Tibial artery (tissue), 4 donors: ENCODE data around the gene DCAF15.
A peak's percentile ranks its signal among the peaks of the same experiment; 100 is the strongest.

Experiments used
- DNase-seq, 2 donors: peaks; one replicate each; pipeline ENCODE4 v3.0.0-alpha.2; 2019
- H3K27ac ChIP-seq, 2 donors: fragments of 200-600 bp; sonication (generic) in 1 of 2; 1 replicate in 1 of 2; 2 replicates in 1 of 2; pipeline ENCODE4 v1.5.1; 2018 to 2019; ENCODE audit warnings: mild to moderate bottlenecking in 1 of 2
- H3K27me3 ChIP-seq, 2 donors: fragments of 200-600 bp; sonication (generic) in 1 of 2; one replicate each; pipeline versions ENCODE4 v1.5.1 to v1.6.0; 2016 to 2019
- H3K36me3 ChIP-seq, 3 donors: fragments of 200-600 bp; sonication (generic) in 2 of 3; one replicate each; pipeline ENCODE4 v1.5.1; 2016 to 2019; ENCODE audit warnings: mild to moderate bottlenecking in 2 of 3
- H3K4me1 ChIP-seq, 4 donors: fragments of 200-600 bp; sonication (generic) in 2 of 4; 1 replicate in 3 of 4; 2 replicates in 1 of 4; pipeline ENCODE4 v1.5.1; 2016 to 2019
- H3K4me3 ChIP-seq, 2 donors: fragments of 200-600 bp; sonication (generic) in 1 of 2; 1 replicate in 1 of 2; 2 replicates in 1 of 2; pipeline ENCODE4 v1.5.1; 2018 to 2019; ENCODE audit warnings: mild to moderate bottlenecking in 2 of 2
- H3K9me3 ChIP-seq, 3 donors: fragments of 200-600 bp; sonication (generic) in 1 of 3; one replicate each; pipeline ENCODE4 v1.5.1; 2016 to 2019
- CTCF ChIP-seq, 2 experiments: fragments of 200-600 bp in 1 of 2; fragments of 450-650 bp in 1 of 2; IDR thresholded peaks; one replicate each; pipeline ENCODE4 v1.5.1; 2017 to 2019; ENCODE audit warnings: antibody characterized with exemption in 2 of 2, mild to moderate bottlenecking in 1 of 2, moderate library complexity in 1 of 2
- intact Hi-C: fragments of 100-400 bp; cut with DNase I; formaldehyde crosslinking; loops from one replicate; pipeline ENCODE4 v1.15.0; 2023; ENCODE audit warnings: low total_unique reads

The DCAF15 gene

GRCh38 chr19:14005349-14006084 lies 53.2 kb downstream of the DCAF15 start:
- Histone ChIP-seq H3K27ac (peak overlapping the region; percentile 100), H3K4me3 (peak overlapping the region; percentile 89 to 93), H3K27me3 (no peaks in the 10 kb centered on the region), H3K9me3 (no peaks in the 10 kb centered on the region), H3K4me1 (peaks cover 0 to 38% (median 28%) of the 10 kb centered on the region in 4 donors), H3K36me3 (no peaks in the 10 kb centered on the region)
- TF ChIP-seq CTCF (IDR thresholded peaks at IDR 0.05) = no peak
- intact Hi-C loops = loop anchor here (5.0 kb wide), 1 partner anchor 77 kb away; no protein-coding TSS in a partner anchor
- peak; percentile 82 to 92 for DNase-seq

- Histone ChIP-seq H3K9me3 (no peaks in the 10 kb centered on the region), H3K27me3 (no peaks in the 10 kb centered on the region), H3K36me3 (no peaks in the 10 kb centered on the region), H3K27ac (peak within 1 kb of the TSS; percentile 100), H3K4me3 (peak within 1 kb of the TSS; percentile 89 to 93), H3K4me1 (peaks cover 0 to 38% (median 28%) of the 10 kb centered on the region in 4 donors)
- TF ChIP-seq CTCF (IDR thresholded peaks at IDR 0.05) = no peak
- intact Hi-C loops = loop anchor here (5.0 kb wide), 1 partner anchor 76 kb away; no protein-coding TSS in a partner anchor
- DNase-seq = peak; percentile 100
These were observed 53.9 kb downstream of the DCAF15 start, which contains the start of gene RFX1 for GRCh38 chr19:14006085-14006765. TSS of gene RFX1 (minus strand) at chr19:14006320. CDS start at chr19:13993843, 12,477 bp downstream.

GRCh38 chr19:14006766-14007562 lies 54.7 kb downstream of the DCAF15 start:
- no peaks in the 10 kb centered on the region for H3K9me3 ChIP-seq
- H3K27ac ChIP-seq = peak overlapping the region; percentile 98 to 100
- peaks cover 0 to 36% (median 27%) of the 10 kb centered on the region in 4 donors for H3K4me1 ChIP-seq
- no peaks in the 10 kb centered on the region for H3K27me3 ChIP-seq
- intact Hi-C loops = loop anchor here (5.0 kb wide), 1 partner anchor 75 kb away; no protein-coding TSS in a partner anchor
- H3K36me3 ChIP-seq = no peaks in the 10 kb centered on the region
- H3K4me3 ChIP-seq = peak overlapping the region; percentile 74 to 93
- DNase-seq = no peak
- TF ChIP-seq CTCF (IDR thresholded peaks at IDR 0.05) = peak in 1 of 2 experiments; percentile 15
